GM12878 (cell line): Measurements from ENCODE around the gene CELSR1. TPM values are rescaled to one million over a fixed set of nuclear protein-coding genes. Genes with fewer than 3 reads are reported as not detected.

Source experiments
- ATAC-seq: fragments of 200-7000 bp; cut with Tn5 transposase; 3 replicates; pipeline ENCODE4 v1.9.1; 2020; ENCODE audit warnings: mild to moderate bottlenecking, moderate library complexity
- BruUV-seq: library from RNA; stranded (reverse); fragments of 400-500 nt; replicated peaks from 2 replicates; lab custom pipeline; 2021; lab: Mats Ljungman, UMichigan
- CTCF ChIA-PET: fragments of 300-600 bp; sonication (Branson Sonifier 250); formaldehyde crosslinking; extraction: SDS; loops from one replicate; lab custom pipeline; 2021; ENCODE audit warnings: inconsistent platforms; lab: Yijun Ruan, JAX
- POLR2A ChIA-PET: fragments of 350-600 bp; formaldehyde crosslinking; extraction: SDS; loops from one replicate; lab custom pipeline; 2021; ENCODE audit warnings: inconsistent platforms; lab: Charles Lee
- RAD21 ChIA-PET: fragments of 300-600 bp; sonication (Branson Sonifier 250); formaldehyde crosslinking; loops from one replicate; lab custom pipeline; 2023; ENCODE audit warnings: antibody characterized with exemption; ENCODE audit not compliant: unreplicated experiment; lab: Charles Lee
- SMC1A ChIA-PET: fragments of 300-600 bp; sonication (Branson Sonifier 250); formaldehyde crosslinking; loops from one replicate; lab custom pipeline; 2023; ENCODE audit not compliant: unreplicated experiment, uncharacterized antibody; lab: Charles Lee
- DNase-seq: peaks from one replicate; pipeline ENCODE4 v3.0.0-alpha.2; 2011; ENCODE audit warnings: low read depth, low spot score
- FAIRE-seq: peaks from 3 replicates; lab custom pipeline; 2011; peaks lifted over from hg19 to GRCh38; lab: Jason Lieb, UNC
- H2AFZ ChIP-seq: 2 replicates; pipeline ENCODE4 v1.6.0; 2011; ENCODE audit warnings: low read depth, low read length, control low read depth; ENCODE audit not compliant: control insufficient read depth
- H3K27ac ChIP-seq: 2 replicates; pipeline ENCODE4 v1.5.1; 2011; ENCODE audit warnings: control low read depth; ENCODE audit not compliant: control insufficient read depth, insufficient read depth
- H3K27me3 ChIP-seq, 2 experiments: replicated peaks in 1 of 2; 2 replicates each; pipeline versions ENCODE4 v1.6.0 to v1.6.1; 2011; ENCODE audit warnings: low read length in 1 of 2; ENCODE audit not compliant: control insufficient read depth in 2 of 2, insufficient read depth in 2 of 2
- H3K36me3 ChIP-seq, 2 experiments: 2 replicates each; pipeline ENCODE4 v1.5.1; 2011; ENCODE audit warnings: low read length in 1 of 2; ENCODE audit not compliant: control insufficient read depth in 2 of 2, insufficient read depth in 2 of 2
- H3K4me1 ChIP-seq: 2 replicates; pipeline ENCODE4 v1.6.1; 2011; ENCODE audit warnings: mild to moderate bottlenecking, low read length, moderate library complexity, mixed read lengths; ENCODE audit not compliant: control insufficient read depth, insufficient read depth
- H3K4me2 ChIP-seq: 2 replicates; pipeline ENCODE4 v1.6.0; 2011; ENCODE audit warnings: control low read depth; ENCODE audit not compliant: control insufficient read depth, insufficient read depth
- H3K4me3 ChIP-seq: fragments of 200-600 bp; sonication (generic); 2 replicates; pipeline ENCODE4 v1.5.1; 2016
- H3K79me2 ChIP-seq: 2 replicates; pipeline ENCODE4 v1.6.0; 2011; ENCODE audit warnings: low read length; ENCODE audit not compliant: control insufficient read depth, insufficient read depth
- H3K9ac ChIP-seq: 2 replicates; pipeline ENCODE4 v1.8.0; 2011; ENCODE audit warnings: low read length, control low read depth, mixed read lengths; ENCODE audit not compliant: control insufficient read depth, insufficient read depth
- H3K9me3 ChIP-seq: replicated peaks from 3 replicates; pipeline ENCODE4 v1.5.1; 2011; ENCODE audit warnings: mild to moderate bottlenecking, low read length; ENCODE audit not compliant: control insufficient read depth, insufficient read depth
- H4K20me1 ChIP-seq: 2 replicates; pipeline ENCODE4 v1.6.0; 2011; ENCODE audit not compliant: control insufficient read depth, insufficient read depth
- CHD4 ChIP-seq: fragments of 200-600 bp; sonication (generic); IDR thresholded peaks from 2 replicates; pipeline ENCODE4 v1.6.1; 2016; ENCODE audit warnings: mild to moderate bottlenecking
- HDAC2 ChIP-seq: fragments of 200-600 bp; sonication (generic); IDR thresholded peaks from 2 replicates; pipeline ENCODE4 v1.6.1; 2017
- STAT3 ChIP-seq: IDR thresholded peaks from 2 replicates; pipeline ENCODE4 v1.6.1; 2011; ENCODE audit warnings: low read depth, low read length, improper control_type of control experiment
- TCF3 ChIP-seq: IDR thresholded peaks from 2 replicates; pipeline ENCODE4 v1.6.1; 2012; ENCODE audit warnings: low read depth, mild to moderate bottlenecking, low read length, borderline replicate concordance; ENCODE audit not compliant: insufficient read depth
- WGBS: methylation state at CpG from one replicate; pipeline ENCODE4 v1.1.6; 2016; ENCODE audit warnings: low lambda C conversion rate; ENCODE audit not compliant: insufficient replicate concordance, insufficient coverage; ENCODE audit errors: missing lambda C conversion rate; 5-methylcytosine and 5-hydroxymethylcytosine counted together
- in situ Hi-C: fragments of 300-500 bp; cut with MboI; formaldehyde crosslinking; loops from 9 replicates; pipeline ENCODE4 v1.14.3; 2018; ENCODE audit warnings: mixed read lengths
- intact Hi-C: fragments of 100-400 bp; cut with micrococcal nuclease; formaldehyde crosslinking; loops from one replicate; pipeline ENCODE4 v1.14.2; 2022; ENCODE audit not compliant: unreplicated experiment
- polyA plus RNA-seq, 11 experiments: library from polyadenylated mRNA; depleted of rRNA in 4 of 11; unstranded in 6 of 11; stranded (reverse) in 5 of 11; fragments of >200 nt; fragmentation: Nextera tagmentation in 4 of 11; fragmentation: Illumina TruSeq in 1 of 11; extraction: Ambion mirVana in 4 of 11; extraction: Trizol in 1 of 11; gene quantifications; 1 replicate in 1 of 11; 2 replicates in 10 of 11; pipeline versions ENCODE4 v1.2.1 to v1.2.3, GENCODE V29; 2011 to 2016; ENCODE audit warnings: inconsistent platforms in 2 of 11, missing spikeins in 2 of 11, low read depth in 1 of 11
- total RNA-seq, 4 experiments: library from RNA; depleted of rRNA in 3 of 4; stranded (reverse); fragments of >200 nt in 3 of 4; fragmentation: Illumina TruSeq in 1 of 4; extraction: Trizol in 1 of 4; gene quantifications; 2 replicates each; pipeline versions ENCODE4 v1.2.1 to v1.2.3, GENCODE V29; 2013 to 2021
- TF ChIP-seq, protein P1 (sequence below): fragments of 450-650 bp; formaldehyde crosslinking; IDR thresholded peaks from 2 replicates; pipeline ENCODE4 v1.4.0; 2020; ENCODE audit warnings: mild to moderate bottlenecking, moderate library complexity
- TF ChIP-seq, protein P2 (sequence below): fragments of 450-650 bp; IDR thresholded peaks from 2 replicates; pipeline ENCODE4 v1.6.1; 2017; ENCODE audit warnings: borderline replicate concordance
- TF ChIP-seq, protein P3 (sequence below): IDR thresholded peaks from 2 replicates; pipeline ENCODE4 v1.6.1; 2012; ENCODE audit warnings: mild to moderate bottlenecking, low read depth, low read length
- TF ChIP-seq, protein P4 (sequence below): fragments of 450-650 bp; conservative IDR thresholded peaks from 2 replicates; pipeline ENCODE4 v1.6.1; 2017; ENCODE audit warnings: mild to moderate bottlenecking, moderate library complexity
- TF ChIP-seq, protein P5 (sequence below): fragments of 450-650 bp; IDR thresholded peaks from 2 replicates; pipeline ENCODE4 v1.6.1; 2014; ENCODE audit warnings: mild to moderate bottlenecking

CELSR1 gene
- total and polyA plus RNA-seq, 10 of the 15 experiments (the other 5 are each of a cell fraction or from before 2014, with no cell fraction given): 0.05 to 1.7 (median 0.35) TPM; not detected in 2

DNA sequence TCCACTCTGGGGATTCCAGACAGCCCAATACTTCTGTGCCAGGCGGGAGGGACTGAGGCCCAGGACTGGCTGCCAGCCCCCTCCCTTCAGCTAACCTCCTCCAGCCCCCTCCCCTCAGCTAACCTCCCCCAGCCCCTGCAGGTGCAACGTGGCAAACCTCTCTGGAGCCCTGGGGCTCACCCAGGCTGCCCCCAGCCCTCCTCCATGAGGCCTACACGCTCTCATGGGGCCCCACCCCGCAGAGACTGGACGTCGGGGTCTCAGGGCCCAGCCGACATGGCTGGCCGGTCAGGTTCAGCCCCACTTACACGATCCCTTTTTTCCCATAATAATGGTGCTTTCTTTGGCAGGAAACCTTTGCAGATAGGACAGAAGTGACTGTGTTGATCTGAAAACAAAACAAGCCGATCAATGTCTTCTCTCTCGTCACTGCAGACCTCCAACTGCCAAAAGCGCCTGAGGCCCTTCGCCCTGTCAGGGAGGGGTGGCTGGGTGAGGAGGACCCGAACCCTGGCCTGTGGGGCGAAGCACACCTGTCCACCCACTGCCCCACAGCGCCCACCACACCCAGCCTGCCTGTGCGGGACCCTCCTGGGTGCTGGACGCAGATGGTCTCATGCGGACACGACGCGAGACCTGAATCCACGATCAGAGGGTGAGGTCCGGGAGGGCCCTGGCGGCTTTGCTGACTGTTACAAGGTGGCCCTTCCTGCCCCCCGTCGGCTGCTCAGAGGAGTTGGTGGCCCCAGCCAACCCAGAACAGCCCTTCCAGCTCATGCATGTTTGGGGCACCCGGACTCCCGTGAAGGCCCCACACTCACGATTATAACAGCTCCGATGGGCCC is 168.3 kb downstream of the CELSR1 start:
- no peak for ATAC-seq
- Histone ChIP-seq H2AFZ (no peak overlapping the region), H3K27ac (no peak overlapping the region), H3K79me2 (no peaks in the 10 kb centered on the region), H3K4me3 (no peak overlapping the region), H3K9me3 (no peaks in the 10 kb centered on the region; the same call in 2 of the 3 replicates), H3K4me1 (peaks cover 5% of the 10 kb centered on the region), H3K4me2 (no peak overlapping the region), H3K9ac (no peak overlapping the region), H3K36me3 (no peaks in the 10 kb centered on the region), H4K20me1 (no peaks in the 10 kb centered on the region), H3K27me3 (no peaks in the 10 kb centered on the region)
- CTCF ChIA-PET: interaction anchor here (1.6 to 3.2 kb wide), 4 partner anchors 16 to 174 kb away, joined by 4 to 141 read pairs (median 6); no protein-coding TSS in a partner anchor
- POLR2A ChIA-PET: no interaction called here
- no TSS peak for BruUV-seq
- in situ Hi-C loops: loop anchor here (5.0 kb wide), 1 partner anchor 173 kb away; no protein-coding TSS in a partner anchor
- DNase-seq: no peak
- FAIRE-seq: no peak
- 69% methylated on average over 29 of the region's 31 CpGs for WGBS
- RAD21 ChIA-PET: interaction anchor here (1.3 to 3.0 kb wide), 3 partner anchors 173 to 194 kb away, joined by 5 to 56 read pairs (median 8); no protein-coding TSS in a partner anchor
- intact Hi-C loops: no loop called here
- SMC1A ChIA-PET: interaction anchor here (2.3 to 2.5 kb wide), 2 partner anchors 172 to 177 kb away, joined by 8 to 44 read pairs; no protein-coding TSS in a partner anchor
- TF ChIP-seq, protein P1, sequence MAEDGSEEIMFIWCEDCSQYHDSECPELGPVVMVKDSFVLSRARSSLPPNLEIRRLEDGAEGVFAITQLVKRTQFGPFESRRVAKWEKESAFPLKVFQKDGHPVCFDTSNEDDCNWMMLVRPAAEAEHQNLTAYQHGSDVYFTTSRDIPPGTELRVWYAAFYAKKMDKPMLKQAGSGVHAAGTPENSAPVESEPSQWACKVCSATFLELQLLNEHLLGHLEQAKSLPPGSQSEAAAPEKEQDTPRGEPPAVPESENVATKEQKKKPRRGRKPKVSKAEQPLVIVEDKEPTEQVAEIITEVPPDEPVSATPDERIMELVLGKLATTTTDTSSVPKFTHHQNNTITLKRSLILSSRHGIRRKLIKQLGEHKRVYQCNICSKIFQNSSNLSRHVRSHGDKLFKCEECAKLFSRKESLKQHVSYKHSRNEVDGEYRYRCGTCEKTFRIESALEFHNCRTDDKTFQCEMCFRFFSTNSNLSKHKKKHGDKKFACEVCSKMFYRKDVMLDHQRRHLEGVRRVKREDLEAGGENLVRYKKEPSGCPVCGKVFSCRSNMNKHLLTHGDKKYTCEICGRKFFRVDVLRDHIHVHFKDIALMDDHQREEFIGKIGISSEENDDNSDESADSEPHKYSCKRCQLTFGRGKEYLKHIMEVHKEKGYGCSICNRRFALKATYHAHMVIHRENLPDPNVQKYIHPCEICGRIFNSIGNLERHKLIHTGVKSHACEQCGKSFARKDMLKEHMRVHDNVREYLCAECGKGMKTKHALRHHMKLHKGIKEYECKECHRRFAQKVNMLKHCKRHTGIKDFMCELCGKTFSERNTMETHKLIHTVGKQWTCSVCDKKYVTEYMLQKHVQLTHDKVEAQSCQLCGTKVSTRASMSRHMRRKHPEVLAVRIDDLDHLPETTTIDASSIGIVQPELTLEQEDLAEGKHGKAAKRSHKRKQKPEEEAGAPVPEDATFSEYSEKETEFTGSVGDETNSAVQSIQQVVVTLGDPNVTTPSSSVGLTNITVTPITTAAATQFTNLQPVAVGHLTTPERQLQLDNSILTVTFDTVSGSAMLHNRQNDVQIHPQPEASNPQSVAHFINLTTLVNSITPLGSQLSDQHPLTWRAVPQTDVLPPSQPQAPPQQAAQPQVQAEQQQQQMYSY (CRISPR knock-in tag): no peak
- TF ChIP-seq, protein P2, sequence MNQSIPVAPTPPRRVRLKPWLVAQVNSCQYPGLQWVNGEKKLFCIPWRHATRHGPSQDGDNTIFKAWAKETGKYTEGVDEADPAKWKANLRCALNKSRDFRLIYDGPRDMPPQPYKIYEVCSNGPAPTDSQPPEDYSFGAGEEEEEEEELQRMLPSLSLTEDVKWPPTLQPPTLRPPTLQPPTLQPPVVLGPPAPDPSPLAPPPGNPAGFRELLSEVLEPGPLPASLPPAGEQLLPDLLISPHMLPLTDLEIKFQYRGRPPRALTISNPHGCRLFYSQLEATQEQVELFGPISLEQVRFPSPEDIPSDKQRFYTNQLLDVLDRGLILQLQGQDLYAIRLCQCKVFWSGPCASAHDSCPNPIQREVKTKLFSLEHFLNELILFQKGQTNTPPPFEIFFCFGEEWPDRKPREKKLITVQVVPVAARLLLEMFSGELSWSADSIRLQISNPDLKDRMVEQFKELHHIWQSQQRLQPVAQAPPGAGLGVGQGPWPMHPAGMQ: no peak
- no peak for TF ChIP-seq STAT3
- TF ChIP-seq, protein P3, sequence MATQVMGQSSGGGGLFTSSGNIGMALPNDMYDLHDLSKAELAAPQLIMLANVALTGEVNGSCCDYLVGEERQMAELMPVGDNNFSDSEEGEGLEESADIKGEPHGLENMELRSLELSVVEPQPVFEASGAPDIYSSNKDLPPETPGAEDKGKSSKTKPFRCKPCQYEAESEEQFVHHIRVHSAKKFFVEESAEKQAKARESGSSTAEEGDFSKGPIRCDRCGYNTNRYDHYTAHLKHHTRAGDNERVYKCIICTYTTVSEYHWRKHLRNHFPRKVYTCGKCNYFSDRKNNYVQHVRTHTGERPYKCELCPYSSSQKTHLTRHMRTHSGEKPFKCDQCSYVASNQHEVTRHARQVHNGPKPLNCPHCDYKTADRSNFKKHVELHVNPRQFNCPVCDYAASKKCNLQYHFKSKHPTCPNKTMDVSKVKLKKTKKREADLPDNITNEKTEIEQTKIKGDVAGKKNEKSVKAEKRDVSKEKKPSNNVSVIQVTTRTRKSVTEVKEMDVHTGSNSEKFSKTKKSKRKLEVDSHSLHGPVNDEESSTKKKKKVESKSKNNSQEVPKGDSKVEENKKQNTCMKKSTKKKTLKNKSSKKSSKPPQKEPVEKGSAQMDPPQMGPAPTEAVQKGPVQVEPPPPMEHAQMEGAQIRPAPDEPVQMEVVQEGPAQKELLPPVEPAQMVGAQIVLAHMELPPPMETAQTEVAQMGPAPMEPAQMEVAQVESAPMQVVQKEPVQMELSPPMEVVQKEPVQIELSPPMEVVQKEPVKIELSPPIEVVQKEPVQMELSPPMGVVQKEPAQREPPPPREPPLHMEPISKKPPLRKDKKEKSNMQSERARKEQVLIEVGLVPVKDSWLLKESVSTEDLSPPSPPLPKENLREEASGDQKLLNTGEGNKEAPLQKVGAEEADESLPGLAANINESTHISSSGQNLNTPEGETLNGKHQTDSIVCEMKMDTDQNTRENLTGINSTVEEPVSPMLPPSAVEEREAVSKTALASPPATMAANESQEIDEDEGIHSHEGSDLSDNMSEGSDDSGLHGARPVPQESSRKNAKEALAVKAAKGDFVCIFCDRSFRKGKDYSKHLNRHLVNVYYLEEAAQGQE: no peak
- TF ChIP-seq, protein P4, sequence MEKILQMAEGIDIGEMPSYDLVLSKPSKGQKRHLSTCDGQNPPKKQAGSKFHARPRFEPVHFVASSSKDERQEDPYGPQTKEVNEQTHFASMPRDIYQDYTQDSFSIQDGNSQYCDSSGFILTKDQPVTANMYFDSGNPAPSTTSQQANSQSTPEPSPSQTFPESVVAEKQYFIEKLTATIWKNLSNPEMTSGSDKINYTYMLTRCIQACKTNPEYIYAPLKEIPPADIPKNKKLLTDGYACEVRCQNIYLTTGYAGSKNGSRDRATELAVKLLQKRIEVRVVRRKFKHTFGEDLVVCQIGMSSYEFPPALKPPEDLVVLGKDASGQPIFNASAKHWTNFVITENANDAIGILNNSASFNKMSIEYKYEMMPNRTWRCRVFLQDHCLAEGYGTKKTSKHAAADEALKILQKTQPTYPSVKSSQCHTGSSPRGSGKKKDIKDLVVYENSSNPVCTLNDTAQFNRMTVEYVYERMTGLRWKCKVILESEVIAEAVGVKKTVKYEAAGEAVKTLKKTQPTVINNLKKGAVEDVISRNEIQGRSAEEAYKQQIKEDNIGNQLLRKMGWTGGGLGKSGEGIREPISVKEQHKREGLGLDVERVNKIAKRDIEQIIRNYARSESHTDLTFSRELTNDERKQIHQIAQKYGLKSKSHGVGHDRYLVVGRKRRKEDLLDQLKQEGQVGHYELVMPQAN: no peak
- TF ChIP-seq CHD4: no peak
- TF ChIP-seq, protein P5, sequence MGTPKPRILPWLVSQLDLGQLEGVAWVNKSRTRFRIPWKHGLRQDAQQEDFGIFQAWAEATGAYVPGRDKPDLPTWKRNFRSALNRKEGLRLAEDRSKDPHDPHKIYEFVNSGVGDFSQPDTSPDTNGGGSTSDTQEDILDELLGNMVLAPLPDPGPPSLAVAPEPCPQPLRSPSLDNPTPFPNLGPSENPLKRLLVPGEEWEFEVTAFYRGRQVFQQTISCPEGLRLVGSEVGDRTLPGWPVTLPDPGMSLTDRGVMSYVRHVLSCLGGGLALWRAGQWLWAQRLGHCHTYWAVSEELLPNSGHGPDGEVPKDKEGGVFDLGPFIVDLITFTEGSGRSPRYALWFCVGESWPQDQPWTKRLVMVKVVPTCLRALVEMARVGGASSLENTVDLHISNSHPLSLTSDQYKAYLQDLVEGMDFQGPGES: no peak
- no peak for TF ChIP-seq TCF3
- TF ChIP-seq HDAC2: no peak
